ENCODE measurements around the gene HDAC1. TPM values are rescaled to one million over a fixed set of nuclear protein-coding genes. Genes with fewer than 3 reads are reported as not detected.
A peak's percentile ranks its signal among the peaks of the same experiment; 100 is the strongest.

HDAC1 gene
- total RNA-seq, 1 experiment from 2014 or later, result 99.1 TPM

DNA sequence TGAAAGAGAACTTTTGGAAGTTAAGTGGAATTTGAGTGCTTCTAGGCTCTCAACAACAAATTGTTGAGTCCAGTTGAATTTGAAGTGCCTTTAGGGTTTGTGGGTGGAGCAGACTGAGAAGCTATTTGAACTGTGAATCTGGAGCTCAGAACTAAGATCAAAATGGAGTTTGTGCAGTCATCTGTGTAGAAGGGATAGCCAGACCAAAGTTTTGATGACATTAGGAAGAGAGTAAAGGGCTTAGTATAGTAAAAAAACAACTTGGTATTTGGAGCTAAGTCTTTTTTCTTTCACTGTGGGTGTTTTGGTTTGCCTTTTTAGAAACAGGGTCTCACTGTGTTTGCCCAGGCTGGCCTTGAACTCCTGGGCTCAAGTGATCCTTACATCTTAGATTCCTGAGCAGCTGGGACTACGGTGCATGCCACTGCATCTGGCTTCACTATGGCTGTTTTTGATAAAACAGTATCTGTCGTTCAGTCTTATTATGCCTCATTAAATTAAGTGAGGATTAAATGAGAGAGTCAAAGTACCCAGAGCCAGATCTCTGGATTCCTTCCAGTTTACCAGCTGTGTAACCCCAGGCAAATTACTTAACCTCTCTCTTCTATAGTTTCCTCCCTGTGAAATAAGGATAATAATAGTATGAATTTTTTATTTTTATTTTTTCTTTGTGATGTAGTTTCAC, 20.0 kb downstream of the HDAC1 start:
- DNase-seq (ENCODE audit: low read depth, low spot score), result no peak
- in situ Hi-C loops (cut with HindIII; ENCODE audit: low pct_unique_long_range_greater_than_20kb, low sequenced_read_pairs), result no loop called here

DNA sequence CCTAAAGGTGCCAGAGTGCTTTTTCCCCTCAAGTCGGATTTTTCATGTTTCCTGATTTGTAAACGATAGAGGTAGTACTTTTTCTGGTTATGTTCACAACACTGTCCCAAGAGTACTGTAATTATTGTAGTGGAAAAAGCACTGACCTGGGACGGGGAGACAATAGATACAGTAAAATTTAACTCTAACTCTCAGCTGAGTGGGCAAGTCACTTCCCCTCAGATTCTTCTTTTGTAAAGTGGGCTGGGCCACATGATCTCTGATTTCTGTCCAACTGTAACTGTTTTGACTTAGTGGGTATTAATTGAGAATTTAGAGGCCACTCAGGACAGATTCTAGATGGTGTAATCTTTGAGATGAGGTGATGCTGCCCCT, 25.0 kb downstream of the HDAC1 start:
- in situ Hi-C loops (cut with HindIII; ENCODE audit: low pct_unique_long_range_greater_than_20kb, low sequenced_read_pairs), result no loop called here
- no peak for DNase-seq (ENCODE audit: low read depth, low spot score)

DNA sequence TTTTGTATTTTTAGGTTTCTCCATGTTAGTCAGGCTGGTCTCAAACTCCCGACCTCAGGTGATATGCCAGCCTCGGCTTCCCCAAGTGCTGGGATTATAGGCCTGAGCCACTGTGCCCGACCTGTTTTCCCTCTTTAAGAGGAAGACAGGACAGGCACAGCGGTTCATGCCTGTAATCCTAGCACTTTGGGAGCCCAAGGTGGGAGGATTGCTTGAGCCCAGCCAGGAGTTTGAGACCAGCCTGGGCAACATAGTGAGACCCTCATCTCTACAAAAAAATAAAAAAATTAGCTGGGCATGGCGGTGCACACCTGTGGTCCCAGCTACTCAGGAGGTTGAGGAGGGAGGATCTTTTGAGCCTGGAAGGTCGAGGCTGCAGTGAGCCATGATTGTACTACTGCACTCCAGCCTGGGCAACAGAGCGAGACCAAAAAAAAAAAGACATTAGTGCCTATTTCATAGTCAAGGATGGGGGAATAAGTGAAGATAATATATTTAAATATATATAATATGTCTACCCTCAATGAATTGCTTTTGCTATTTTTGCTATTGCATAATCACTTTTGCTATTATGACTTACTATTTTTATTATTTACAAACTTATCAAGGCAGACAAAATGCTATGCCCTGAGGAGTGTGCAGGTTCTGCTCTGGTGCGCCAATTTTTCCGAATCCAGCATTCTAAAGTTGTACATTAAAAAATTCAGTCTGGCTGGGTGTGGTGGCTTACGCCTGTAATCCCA, 26.4 kb downstream of the HDAC1 start:
- in situ Hi-C loops (cut with HindIII; ENCODE audit: low pct_unique_long_range_greater_than_20kb, low sequenced_read_pairs), result no loop called here
- DNase-seq (ENCODE audit: low read depth, low spot score), result no peak

DNA sequence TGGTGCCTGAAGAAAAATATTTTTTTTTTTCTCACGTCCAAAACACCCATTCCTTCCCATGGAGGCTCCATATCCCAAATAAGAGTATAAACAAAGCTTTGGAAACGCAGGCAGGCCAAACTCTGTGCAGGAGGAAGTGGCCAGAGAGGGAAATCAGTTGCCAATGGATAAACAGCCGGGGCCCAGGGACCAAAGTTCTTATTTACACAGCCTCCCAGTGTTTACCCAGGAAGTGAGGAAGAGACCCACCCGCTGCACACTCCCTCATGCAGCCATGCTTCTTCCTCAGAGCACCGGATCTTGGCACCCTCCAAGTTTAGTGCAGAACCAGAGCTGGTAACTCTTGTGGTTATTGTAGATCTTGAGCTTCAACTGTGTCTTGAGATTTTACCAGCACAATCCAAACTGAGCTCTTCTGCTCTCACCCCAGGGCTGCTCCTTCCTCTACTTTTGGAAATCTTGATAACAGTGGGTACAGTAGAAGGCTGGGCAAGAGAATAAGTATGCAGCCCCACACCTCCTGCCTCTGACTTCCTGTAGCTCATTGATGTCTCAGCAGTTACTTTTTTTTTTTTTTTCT, 29.9 kb downstream of the HDAC1 start:
- DNase-seq (ENCODE audit: low read depth, low spot score), result no peak
- in situ Hi-C loops (cut with HindIII; ENCODE audit: low pct_unique_long_range_greater_than_20kb, low sequenced_read_pairs), result no loop called here

DNA sequence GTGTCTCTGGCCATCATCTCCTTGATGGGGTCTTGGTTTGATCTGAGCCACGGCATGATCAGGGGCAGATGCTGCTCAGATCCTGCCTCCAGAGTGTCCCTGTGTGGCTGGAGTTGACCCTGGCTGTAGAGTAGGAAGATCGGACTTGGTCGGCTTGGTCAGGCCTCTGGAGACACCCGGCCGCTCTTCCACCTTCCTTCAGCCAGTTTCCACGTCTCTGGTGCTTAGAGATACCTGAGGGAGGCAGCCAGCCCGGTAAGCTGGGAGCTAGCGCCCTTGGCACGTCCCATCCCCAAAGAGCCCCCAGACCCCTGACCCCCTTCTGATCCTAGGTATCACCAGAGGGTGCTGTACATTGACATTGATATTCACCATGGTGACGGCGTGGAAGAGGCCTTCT, 35.3 kb downstream of the HDAC1 start:
- in situ Hi-C loops (cut with HindIII; ENCODE audit: low pct_unique_long_range_greater_than_20kb, low sequenced_read_pairs), result no loop called here
- DNase-seq (ENCODE audit: low read depth, low spot score), result no peak

DNA sequence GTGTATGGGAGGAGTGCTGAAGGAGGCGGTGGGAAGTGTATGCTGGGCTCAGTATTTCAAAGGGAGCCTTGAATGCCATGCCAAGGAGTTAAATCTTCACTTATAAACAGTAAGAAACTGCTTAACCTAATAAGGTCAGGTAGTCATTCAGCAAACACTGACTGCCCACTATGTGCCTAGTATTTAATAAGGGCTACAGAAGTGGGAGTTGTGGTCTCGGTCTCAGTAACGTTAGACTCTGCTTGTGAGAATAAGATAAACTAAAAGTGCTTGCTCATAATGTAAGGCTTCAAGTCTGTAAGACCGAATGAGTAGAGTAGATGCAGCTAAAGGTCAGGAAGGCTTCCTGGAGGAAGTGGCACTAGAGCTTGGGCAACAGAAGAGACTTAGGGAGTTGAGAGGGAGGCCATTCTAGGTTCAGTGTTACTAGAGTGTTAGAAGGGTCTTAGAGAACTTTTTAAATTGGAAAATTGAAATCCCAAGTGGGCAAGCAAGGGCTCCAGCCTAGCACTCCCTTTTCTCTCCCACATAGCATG, 38.1 kb downstream of the HDAC1 start:
- DNase-seq (ENCODE audit: low read depth, low spot score), result no peak
- in situ Hi-C loops (cut with HindIII; ENCODE audit: low pct_unique_long_range_greater_than_20kb, low sequenced_read_pairs), result no loop called here

DNA sequence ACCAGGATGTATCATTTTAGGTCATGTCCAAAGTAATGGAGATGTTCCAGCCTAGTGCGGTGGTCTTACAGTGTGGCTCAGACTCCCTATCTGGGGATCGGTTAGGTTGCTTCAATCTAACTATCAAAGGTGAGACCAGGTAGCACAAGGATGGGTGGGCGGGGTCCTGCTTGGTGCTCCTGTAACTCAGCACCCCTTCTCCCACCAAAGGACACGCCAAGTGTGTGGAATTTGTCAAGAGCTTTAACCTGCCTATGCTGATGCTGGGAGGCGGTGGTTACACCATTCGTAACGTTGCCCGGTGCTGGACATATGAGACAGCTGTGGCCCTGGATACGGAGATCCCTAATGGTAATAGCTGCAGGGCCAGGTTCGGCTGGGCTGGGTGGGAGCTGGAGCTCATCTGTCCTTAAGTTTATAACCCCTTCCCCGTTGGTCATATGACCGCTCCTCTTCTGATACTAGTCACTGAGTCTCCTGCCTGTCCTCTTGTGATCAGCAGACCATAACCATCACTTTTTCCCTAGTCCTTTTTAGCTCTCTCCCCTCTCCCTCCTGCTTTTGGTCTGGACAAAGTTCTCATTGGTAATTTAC, 38.8 kb downstream of the HDAC1 start:
- in situ Hi-C loops (cut with HindIII; ENCODE audit: low pct_unique_long_range_greater_than_20kb, low sequenced_read_pairs), result no loop called here
- DNase-seq (ENCODE audit: low read depth, low spot score), result no peak

DNA sequence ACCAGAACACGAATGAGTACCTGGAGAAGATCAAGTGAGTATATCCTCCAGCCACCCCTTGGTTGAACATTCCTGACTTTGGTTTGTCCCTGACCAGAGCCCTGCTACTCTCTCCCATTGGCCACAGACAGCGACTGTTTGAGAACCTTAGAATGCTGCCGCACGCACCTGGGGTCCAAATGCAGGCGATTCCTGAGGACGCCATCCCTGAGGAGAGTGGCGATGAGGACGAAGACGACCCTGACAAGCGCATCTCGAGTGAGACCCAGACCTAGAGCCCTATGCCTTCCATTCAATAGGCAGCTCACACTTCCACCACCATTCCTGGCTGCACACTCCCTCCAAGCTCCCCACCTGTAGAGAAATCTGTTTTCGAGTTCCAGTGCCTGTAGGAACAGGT, 39.7 kb downstream of the HDAC1 start:
- in situ Hi-C loops (cut with HindIII; ENCODE audit: low pct_unique_long_range_greater_than_20kb, low sequenced_read_pairs), result no loop called here
- no peak for DNase-seq (ENCODE audit: low read depth, low spot score)

DNA sequence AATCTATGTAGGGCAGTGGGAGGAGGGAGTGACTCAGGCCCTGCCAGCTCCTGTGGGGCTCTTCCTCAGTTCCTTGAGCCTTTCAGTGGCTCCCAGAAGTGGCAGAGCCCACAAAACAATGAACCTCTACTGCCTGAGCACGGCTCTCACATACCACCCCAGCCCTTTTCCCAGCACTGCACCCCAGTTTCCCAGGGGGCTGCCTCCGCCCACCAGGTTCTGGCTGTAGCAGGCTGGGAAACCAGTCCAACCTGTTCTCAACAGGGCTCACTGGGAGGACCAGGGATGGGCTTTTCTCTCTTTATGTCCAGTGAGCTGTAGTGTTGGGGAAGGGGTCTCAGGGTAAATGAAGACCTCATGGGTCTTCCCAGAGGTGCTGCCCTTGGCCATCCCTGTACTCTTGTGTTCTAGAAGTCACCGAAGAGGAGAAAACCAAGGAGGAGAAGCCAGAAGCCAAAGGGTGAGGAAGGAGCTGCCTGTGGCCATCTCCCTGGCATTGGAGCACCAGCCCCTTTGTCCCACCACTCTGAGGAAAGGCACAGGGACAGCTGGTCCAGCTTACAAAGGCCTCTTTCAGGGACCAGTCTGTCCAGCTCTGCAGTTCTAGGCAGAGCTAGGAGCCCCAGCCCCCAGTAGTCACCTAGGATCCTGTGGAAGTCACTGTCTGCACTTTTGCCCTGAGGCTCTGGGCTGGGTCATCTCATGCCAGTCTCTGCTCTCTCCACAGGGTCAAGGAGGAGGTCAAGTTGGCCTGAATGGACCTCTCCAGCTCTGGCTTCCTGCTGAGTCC, 40.6 kb downstream of the HDAC1 start:
- no peak for DNase-seq (ENCODE audit: low read depth, low spot score)

DNA sequence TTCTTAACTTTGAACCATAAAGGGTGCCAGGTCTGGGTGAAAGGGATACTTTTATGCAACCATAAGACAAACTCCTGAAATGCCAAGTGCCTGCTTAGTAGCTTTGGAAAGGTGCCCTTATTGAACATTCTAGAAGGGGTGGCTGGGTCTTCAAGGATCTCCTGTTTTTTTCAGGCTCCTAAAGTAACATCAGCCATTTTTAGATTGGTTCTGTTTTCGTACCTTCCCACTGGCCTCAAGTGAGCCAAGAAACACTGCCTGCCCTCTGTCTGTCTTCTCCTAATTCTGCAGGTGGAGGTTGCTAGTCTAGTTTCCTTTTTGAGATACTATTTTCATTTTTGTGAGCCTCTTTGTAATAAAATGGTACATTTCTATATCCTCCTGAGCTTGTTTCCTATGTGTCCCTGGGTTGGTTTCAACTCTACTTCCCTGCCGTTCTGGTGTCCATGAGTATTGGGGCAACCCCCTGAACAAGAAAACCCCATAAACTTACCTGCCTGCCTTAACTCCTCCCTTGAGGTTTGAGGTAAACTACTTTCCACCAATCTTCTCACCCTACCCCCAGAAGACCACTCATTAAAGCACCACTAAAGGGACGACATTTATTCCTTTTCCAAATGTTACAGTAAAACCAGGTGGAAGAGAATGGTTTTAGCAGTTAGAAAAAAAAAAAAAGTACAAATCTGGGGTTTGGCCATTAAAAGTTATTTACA, 41.5 kb downstream of the HDAC1 start:
- DNase-seq (ENCODE audit: low read depth, low spot score), result no peak
- in situ Hi-C loops (cut with HindIII; ENCODE audit: low pct_unique_long_range_greater_than_20kb, low sequenced_read_pairs), result no loop called here

More for the DNA sequence above, 40.6 kb downstream of the HDAC1 start:
- in situ Hi-C loops (cut with HindIII; ENCODE audit: low pct_unique_long_range_greater_than_20kb, low sequenced_read_pairs), result no loop called here

DNA sequence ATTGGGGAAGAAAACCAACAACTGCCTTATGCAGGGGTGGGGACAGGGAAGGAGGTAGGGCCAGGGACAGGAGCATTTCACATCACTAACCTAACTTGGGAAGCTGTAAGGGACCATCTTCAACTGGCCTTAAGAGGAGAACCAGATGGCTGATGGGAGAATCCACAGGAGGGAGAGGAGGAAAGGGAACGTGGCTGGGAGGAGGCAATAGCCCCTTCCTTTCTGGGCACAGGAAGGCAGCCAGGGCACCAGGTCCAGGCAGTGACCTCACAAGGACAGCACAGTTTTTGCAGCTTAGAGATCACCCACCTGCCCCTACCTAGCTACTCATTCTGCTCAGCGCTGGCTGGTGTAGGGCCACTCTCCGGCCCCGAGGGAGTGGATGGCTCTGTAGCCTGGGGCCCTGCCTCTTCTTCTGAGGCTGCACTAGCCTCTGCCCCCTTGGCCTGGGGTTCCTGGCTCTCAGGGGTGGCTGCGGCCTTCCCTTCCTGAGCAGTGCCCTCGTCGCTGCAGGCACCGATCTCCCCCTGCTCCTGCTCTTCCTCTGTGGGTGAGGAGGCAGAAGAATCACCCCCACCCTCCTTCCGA, 42.5 kb downstream of the HDAC1 start:
- in situ Hi-C loops (cut with HindIII; ENCODE audit: low pct_unique_long_range_greater_than_20kb, low sequenced_read_pairs), result no loop called here
- DNase-seq (ENCODE audit: low read depth, low spot score), result no peak

DNA sequence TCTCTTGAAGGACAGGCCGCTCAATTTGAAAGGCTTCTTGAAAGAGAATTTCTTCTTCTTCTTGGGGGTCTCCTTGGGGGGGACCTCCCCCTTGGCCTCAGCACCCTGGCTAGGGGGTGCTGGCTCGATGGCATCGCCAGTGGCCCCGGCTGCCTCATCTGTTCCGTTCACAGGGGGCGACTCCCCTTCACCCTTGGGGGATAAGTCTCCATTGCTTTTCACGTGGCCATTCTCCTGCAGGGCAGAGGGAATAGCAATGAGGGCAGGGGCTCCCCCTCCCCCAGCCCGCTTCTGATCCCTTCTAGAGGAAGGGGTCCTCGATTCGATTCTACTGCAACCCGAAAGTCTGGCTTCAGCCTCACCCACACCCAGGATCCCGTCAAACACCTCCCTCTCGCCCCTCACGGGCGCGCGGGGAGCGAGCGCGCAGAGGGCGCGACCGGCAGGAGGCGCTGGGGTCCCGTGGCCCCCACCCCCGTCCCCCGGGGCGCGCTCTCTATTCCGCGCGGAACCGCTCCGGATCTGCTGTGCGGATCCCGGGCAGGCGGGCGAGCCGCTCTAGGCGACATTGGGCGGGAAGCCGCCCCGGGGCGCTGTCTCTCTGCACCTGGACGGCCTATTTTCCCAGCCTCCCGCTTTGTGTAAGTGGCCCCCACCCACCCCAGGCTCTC, 43.1 kb downstream of the HDAC1 start:
- in situ Hi-C loops (cut with HindIII; ENCODE audit: low pct_unique_long_range_greater_than_20kb, low sequenced_read_pairs), result no loop called here
- peak; percentile 32 for DNase-seq (ENCODE audit: low read depth, low spot score)

DNA sequence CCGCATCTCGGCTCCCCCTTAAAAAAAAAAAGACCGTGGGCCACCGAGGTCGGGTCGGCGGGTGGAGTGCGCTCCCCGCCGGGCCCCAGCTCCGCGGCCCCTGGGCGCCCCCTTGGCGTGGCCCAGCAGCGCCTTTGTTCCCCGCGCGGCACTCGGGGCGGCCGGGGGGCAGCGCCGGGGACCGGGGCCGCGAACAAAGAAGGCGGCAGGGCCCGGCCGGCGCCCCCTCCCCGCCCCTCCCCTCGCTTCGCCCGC, 43.6 kb downstream of the HDAC1 start:
- in situ Hi-C loops (cut with HindIII; ENCODE audit: low pct_unique_long_range_greater_than_20kb, low sequenced_read_pairs), result no loop called here
- no peak for DNase-seq (ENCODE audit: low read depth, low spot score)

DNA sequence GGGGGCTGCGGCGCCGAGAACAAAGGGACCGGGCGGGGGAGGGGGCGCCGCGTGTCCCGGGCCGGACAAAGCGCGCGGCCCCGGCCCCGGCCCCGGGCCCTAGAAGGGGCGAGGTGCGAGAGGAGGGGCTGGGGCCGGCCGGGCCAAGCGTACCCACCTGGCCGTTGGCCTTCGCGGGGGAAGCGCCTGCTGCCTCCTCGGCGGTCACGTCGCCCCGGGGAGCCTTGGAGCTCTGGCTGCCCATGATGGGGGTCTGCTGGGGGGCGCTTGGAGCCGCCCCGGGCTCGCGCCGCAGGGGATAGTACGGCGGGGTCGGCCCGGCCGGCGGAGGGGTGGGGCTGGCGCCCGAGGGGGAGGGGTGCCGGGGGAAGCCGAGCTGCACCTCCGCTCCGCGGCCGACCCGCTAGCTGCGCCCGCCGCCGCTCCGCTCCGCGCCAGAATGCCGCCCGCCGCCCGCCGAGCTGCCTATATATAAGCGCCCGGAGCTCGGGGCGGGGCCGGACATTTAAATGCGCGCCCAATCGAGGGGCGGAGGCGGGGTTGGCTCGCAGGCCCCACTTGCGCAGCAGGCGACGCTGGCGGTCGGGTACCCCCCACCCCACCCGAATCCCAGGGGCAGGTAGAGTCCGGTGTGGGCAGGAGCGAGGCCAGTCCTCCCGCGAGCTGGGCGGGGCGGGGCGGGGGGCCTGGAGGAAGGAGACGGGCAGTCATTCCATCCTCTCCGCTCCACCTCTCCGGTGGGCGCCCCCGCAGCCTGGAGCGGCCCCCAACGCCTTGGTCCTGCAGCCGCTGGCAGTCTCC, 44.1 kb downstream of the HDAC1 start, which contains the start of gene MARCKSL1:
MARCKSL1 (minus strand) TSS at position 444 of the 801 bp plus-strand sequence; CDS start at position 244, 200 bp downstream.
- DNase-seq (ENCODE audit: low read depth, low spot score), result peak; percentile 62
- in situ Hi-C loops (cut with HindIII; ENCODE audit: low pct_unique_long_range_greater_than_20kb, low sequenced_read_pairs), result no loop called here

DNA sequence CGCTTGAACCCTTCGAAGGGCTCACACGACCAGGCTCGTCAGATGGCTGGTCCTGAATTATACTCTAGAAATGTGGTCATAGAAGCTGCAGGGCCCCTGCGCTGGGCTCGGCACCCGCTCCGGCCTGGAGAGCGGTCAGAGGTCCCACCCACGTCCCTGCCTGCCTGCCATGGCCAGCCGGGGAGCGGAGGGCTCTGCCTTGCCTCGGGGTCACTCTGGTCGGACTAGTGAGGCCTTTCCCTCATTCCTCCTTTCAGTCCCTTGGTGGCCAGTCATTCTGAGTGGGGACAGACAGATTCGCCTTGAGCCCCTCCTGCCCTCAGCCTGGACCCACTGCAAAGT, 44.7 kb downstream of the HDAC1 start:
- in situ Hi-C loops (cut with HindIII; ENCODE audit: low pct_unique_long_range_greater_than_20kb, low sequenced_read_pairs), result no loop called here
- DNase-seq (ENCODE audit: low read depth, low spot score), result no peak

Data from SK-MEL-5 (cell line).